HepG2 (cell line): Measurements from ENCODE around the gene WARS2. TPM values are rescaled to one million over a fixed set of nuclear protein-coding genes. Genes with fewer than 3 reads are reported as not detected.

Experiments used
- ATAC-seq: fragments of 200-7000 bp; cut with Tn5 transposase; 3 replicates; pipeline ENCODE4 v1.9.1; 2020; ENCODE audit warnings: mild to moderate bottlenecking, moderate library complexity
- BruUV-seq: library from RNA; stranded (reverse); fragments of 400-500 nt; replicated peaks from 2 replicates; lab custom pipeline; 2021; lab: Mats Ljungman, UMichigan
- CTCF ChIA-PET: fragments of 300-600 bp; formaldehyde crosslinking; extraction: SDS; loops from one replicate; lab custom pipeline; 2021; ENCODE audit warnings: low total read pairs, inconsistent platforms, low intra/inter-chr PET ratio; lab: Yijun Ruan, JAX
- POLR2A ChIA-PET: fragments of 350-600 bp; sonication (Branson Sonifier 250); formaldehyde crosslinking; loops from one replicate; lab custom pipeline; 2020; ENCODE audit warnings: antibody characterized with exemption, inconsistent platforms; lab: Yijun Ruan, JAX
- DNase-seq: peaks from one replicate; pipeline ENCODE4 v3.0.0-alpha.2; 2015; ENCODE audit warnings: low spot score
- FAIRE-seq: peaks from 3 replicates; lab custom pipeline; 2011; peaks lifted over from hg19 to GRCh38; lab: Jason Lieb, UNC
- H2AFZ ChIP-seq: one replicate; pipeline ENCODE4 v1.6.1; 2011; ENCODE audit warnings: low read length, inconsistent platforms
- H3K27ac ChIP-seq: fragments of 300-600 bp; 3 replicates; pipeline ENCODE4 v1.8.0; 2011; ENCODE audit warnings: mixed run types, mild to moderate bottlenecking, mixed read lengths, low read length, inconsistent platforms; ENCODE audit not compliant: insufficient read depth; ENCODE audit errors: extremely low read length
- H3K27me3 ChIP-seq, 2 experiments: fragments of 200-600 bp in 1 of 2; 2 replicates in 1 of 2; 3 replicates in 1 of 2; pipeline versions ENCODE4 v1.6.0 to v1.8.0; 2011; ENCODE audit warnings: low read length in 2 of 2, mild to moderate bottlenecking in 2 of 2, moderate library complexity in 2 of 2, inconsistent platforms in 1 of 2; ENCODE audit not compliant: insufficient read depth in 2 of 2, control insufficient read depth in 1 of 2
- H3K36me3 ChIP-seq, 2 experiments: fragments of 200-600 bp in 1 of 2; replicated peaks in 1 of 2; 2 replicates in 1 of 2; 3 replicates in 1 of 2; pipeline versions ENCODE4 v1.5.1 to v1.8.0; 2011; ENCODE audit warnings: low read length in 2 of 2, inconsistent platforms in 1 of 2; ENCODE audit not compliant: insufficient read depth in 2 of 2, control insufficient read depth in 1 of 2
- H3K4me1 ChIP-seq: 2 replicates; pipeline ENCODE4 v1.5.1; 2012; ENCODE audit warnings: low read length, inconsistent platforms; ENCODE audit not compliant: insufficient read depth
- H3K4me2 ChIP-seq: 2 replicates; pipeline ENCODE4 v1.6.0; 2011; ENCODE audit warnings: low read depth, low read length, inconsistent platforms
- H3K4me3 ChIP-seq, 3 experiments: fragments of 200-600 bp in 1 of 3; sonication (generic), shearing (Covaris generic) in 1 of 3; replicated peaks in 1 of 3; 2 replicates each; pipeline ENCODE4 v1.5.1; 2011 to 2016; ENCODE audit warnings: low read length in 3 of 3, inconsistent platforms in 2 of 3, low read depth in 2 of 3, mild to moderate bottlenecking in 2 of 3, control low read depth in 1 of 3, mixed read lengths in 1 of 3; ENCODE audit not compliant: insufficient read depth in 1 of 3
- H3K79me2 ChIP-seq: one replicate; pipeline ENCODE4 v1.6.1; 2011; ENCODE audit warnings: low read length, inconsistent platforms; ENCODE audit not compliant: insufficient read depth
- H3K9ac ChIP-seq: 2 replicates; pipeline ENCODE4 v1.6.0; 2011; ENCODE audit warnings: mild to moderate bottlenecking, low read depth, low read length, inconsistent platforms; ENCODE audit not compliant: insufficient read depth
- H3K9me3 ChIP-seq: 2 replicates; pipeline ENCODE4 v1.5.1; 2012; ENCODE audit warnings: mild to moderate bottlenecking, low read length
- H4K20me1 ChIP-seq: 2 replicates; pipeline ENCODE4 v1.6.0; 2011; ENCODE audit warnings: inconsistent platforms, mild to moderate bottlenecking, low read length, moderate library complexity; ENCODE audit not compliant: insufficient read depth
- MAFF ChIP-seq: IDR thresholded peaks from 2 replicates; pipeline ENCODE4 v1.6.1; 2011; ENCODE audit warnings: low read depth, low read length, improper control_type of control experiment
- MAFK ChIP-seq, 2 experiments: IDR thresholded peaks in 1 of 2; conservative IDR thresholded peaks in 1 of 2; 2 replicates each; pipeline ENCODE4 v1.6.1; 2011; ENCODE audit warnings: improper control_type of control experiment in 2 of 2, low read length in 2 of 2
- TGIF2 ChIP-seq: IDR thresholded peaks from 2 replicates; pipeline ENCODE4 v1.6.1; 2016; ENCODE audit warnings: control low read depth, missing compliant biosample characterization
- ZC3H13 ChIP-seq: sonication (generic); formaldehyde crosslinking; IDR thresholded peaks from 2 replicates; pipeline ENCODE4 v1.8.1; 2023; ENCODE audit warnings: mild to moderate bottlenecking, missing genetic modification reagents, moderate library complexity
- ZNF12 ChIP-seq: sonication (generic); formaldehyde crosslinking; IDR thresholded peaks from 2 replicates; pipeline ENCODE4 v1.5.0; 2020; ENCODE audit warnings: missing genetic modification reagents
- ZNF567 ChIP-seq: sonication (generic); formaldehyde crosslinking; IDR thresholded peaks from 2 replicates; pipeline ENCODE4 v1.8.1; 2023; ENCODE audit warnings: mild to moderate bottlenecking, missing genetic modification reagents, borderline replicate concordance
- WGBS: methylation state at CpG from one replicate; pipeline ENCODE4 v1.1.6; 2017; ENCODE audit warnings: low lambda C conversion rate; 5-methylcytosine and 5-hydroxymethylcytosine counted together
- in situ Hi-C: cut with HindIII; loops from 2 replicates; pipeline ENCODE4 v1.10.0; 2017; ENCODE audit warnings: low pct_unique_long_range_greater_than_20kb; ENCODE audit not compliant: extremely low pct_ligation_motif_present
- intact Hi-C: fragments of 100-400 bp; cut with micrococcal nuclease; formaldehyde crosslinking; loops from one replicate; pipeline ENCODE4 v1.10.0; 2022; ENCODE audit not compliant: unreplicated experiment
- polyA plus RNA-seq, 8 experiments: library from polyadenylated mRNA; depleted of rRNA in 3 of 8; stranded (reverse) in 7 of 8; unstranded in 1 of 8; fragments of >200 nt; fragmentation: Illumina TruSeq in 4 of 8; extraction: Trizol in 4 of 8; gene quantifications; 2 replicates each; pipeline versions ENCODE4 v1.2.1 to v1.2.3, GENCODE V29; 2011 to 2016; ENCODE audit warnings: low read depth in 4 of 8, missing spikeins in 1 of 8, mixed read lengths in 1 of 8; ENCODE audit not compliant: insufficient read depth in 1 of 8
- total RNA-seq, 5 experiments: library from RNA; depleted of rRNA; stranded (reverse); fragments of >200 nt; fragmentation: Illumina TruSeq; extraction: Trizol; gene quantifications; 2 replicates each; pipeline ENCODE4 v1.2.3, GENCODE V29; 2016; ENCODE audit warnings: low read depth in 1 of 5
- TF ChIP-seq, protein P1 (sequence below): sonication (generic); formaldehyde crosslinking; IDR thresholded peaks from 2 replicates; pipeline ENCODE4 v1.5.1; 2020; ENCODE audit warnings: mild to moderate bottlenecking, missing genetic modification reagents, borderline replicate concordance

Gene WARS2
- total and polyA plus RNA-seq, 2 of the 13 experiments (the other 11 are each of a cell fraction or from before 2014, with no cell fraction given) = 12.4 to 18.8 TPM

DNA sequence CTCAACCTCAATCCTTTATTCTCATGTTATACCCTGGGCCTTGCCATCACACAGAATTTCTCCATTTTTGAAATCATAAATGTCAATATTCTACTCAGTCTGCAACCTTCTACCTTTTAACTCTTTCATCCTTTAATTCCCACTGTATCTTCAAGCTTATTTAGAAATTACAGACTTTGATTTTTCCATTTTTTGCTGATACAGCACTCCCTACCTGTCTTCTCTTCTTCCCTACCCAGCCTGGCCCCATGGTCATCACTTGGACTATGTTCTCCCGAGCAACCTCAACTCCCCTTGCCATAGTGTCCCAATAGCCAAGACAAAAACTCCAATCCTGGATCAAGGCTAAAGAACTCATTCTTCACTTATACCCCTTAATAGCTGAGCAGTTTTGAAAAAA lies 14.6 kb downstream of the WARS2 start:
- no TSS peak for BruUV-seq
- CTCF ChIA-PET = no interaction called here

More for the DNA sequence above, 14.6 kb downstream of the WARS2 start:
- peak; percentile 88 for TF ChIP-seq MAFF
- no peak for TF ChIP-seq TGIF2 (CRISPR knock-in tag)
- no peak for TF ChIP-seq ZC3H13 (CRISPR knock-in tag)
- no peak for TF ChIP-seq ZNF567 (CRISPR knock-in tag)
- TF ChIP-seq ZNF12 (CRISPR knock-in tag) = no peak
- TF ChIP-seq MAFK (conservative IDR thresholded peaks at IDR 0.05 in 1 of 2, IDR thresholded peaks at IDR 0.05 in 1 of 2; ENCODE audit: low read length in 2 of 2) = peak; percentile 84 to 93
- TF ChIP-seq, protein P1, sequence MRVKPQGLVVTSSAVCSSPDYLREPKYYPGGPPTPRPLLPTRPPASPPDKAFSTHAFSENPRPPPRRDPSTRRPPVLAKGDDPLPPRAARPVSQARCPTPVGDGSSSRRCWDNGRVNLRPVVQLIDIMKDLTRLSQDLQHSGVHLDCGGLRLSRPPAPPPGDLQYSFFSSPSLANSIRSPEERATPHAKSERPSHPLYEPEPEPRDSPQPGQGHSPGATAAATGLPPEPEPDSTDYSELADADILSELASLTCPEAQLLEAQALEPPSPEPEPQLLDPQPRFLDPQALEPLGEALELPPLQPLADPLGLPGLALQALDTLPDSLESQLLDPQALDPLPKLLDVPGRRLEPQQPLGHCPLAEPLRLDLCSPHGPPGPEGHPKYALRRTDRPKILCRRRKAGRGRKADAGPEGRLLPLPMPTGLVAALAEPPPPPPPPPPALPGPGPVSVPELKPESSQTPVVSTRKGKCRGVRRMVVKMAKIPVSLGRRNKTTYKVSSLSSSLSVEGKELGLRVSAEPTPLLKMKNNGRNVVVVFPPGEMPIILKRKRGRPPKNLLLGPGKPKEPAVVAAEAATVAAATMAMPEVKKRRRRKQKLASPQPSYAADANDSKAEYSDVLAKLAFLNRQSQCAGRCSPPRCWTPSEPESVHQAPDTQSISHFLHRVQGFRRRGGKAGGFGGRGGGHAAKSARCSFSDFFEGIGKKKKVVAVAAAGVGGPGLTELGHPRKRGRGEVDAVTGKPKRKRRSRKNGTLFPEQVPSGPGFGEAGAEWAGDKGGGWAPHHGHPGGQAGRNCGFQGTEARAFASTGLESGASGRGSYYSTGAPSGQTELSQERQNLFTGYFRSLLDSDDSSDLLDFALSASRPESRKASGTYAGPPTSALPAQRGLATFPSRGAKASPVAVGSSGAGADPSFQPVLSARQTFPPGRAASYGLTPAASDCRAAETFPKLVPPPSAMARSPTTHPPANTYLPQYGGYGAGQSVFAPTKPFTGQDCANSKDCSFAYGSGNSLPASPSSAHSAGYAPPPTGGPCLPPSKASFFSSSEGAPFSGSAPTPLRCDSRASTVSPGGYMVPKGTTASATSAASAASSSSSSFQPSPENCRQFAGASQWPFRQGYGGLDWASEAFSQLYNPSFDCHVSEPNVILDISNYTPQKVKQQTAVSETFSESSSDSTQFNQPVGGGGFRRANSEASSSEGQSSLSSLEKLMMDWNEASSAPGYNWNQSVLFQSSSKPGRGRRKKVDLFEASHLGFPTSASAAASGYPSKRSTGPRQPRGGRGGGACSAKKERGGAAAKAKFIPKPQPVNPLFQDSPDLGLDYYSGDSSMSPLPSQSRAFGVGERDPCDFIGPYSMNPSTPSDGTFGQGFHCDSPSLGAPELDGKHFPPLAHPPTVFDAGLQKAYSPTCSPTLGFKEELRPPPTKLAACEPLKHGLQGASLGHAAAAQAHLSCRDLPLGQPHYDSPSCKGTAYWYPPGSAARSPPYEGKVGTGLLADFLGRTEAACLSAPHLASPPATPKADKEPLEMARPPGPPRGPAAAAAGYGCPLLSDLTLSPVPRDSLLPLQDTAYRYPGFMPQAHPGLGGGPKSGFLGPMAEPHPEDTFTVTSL (CRISPR knock-in tag) = no peak
- POLR2A ChIA-PET = no interaction called here
- ATAC-seq = no peak
- WGBS = 100% methylated on average over 1 of the region's 1 CpG
- Histone ChIP-seq H3K27me3 (no peaks in the 10 kb centered on the region; a peak in 1 of 5 replicates), H4K20me1 (no peaks in the 10 kb centered on the region), H3K9me3 (no peaks in the 10 kb centered on the region), H3K27ac (no peak overlapping the region), H3K4me3 (no peak overlapping the region), H3K4me2 (no peak overlapping the region), H3K79me2 (peaks cover 2% of the 10 kb centered on the region), H3K4me1 (no peaks in the 10 kb centered on the region), H3K36me3 (peaks cover 0 to 1% of the 10 kb centered on the region in 2 experiments; a peak in 1 of 5 replicates), H3K9ac (no peak overlapping the region), H2AFZ (no peak overlapping the region)
- intact Hi-C loops = no loop called here
- DNase-seq = no peak
- in situ Hi-C loops = no loop called here
- no peak for FAIRE-seq
